ENCODE results near the gene PTPRN2. TPM values are rescaled to one million over a fixed set of nuclear protein-coding genes. Genes with fewer than 3 reads are reported as not detected.

The PTPRN2 gene
- total and polyA plus RNA-seq, 2 donors (not counting 3 experiments of a cell fraction or from before 2014, with no cell fraction given), result 0.62 to 0.88 TPM

GRCh38 chr7:157710396-157710795 lies 877.2 kb downstream of the PTPRN2 start:
- no peaks in the 10 kb centered on the region for H3K36me3 ChIP-seq (ENCODE audit: control insufficient read depth in 2 of 2, extremely low read depth in 1 of 2, insufficient read depth in 2 of 2, low read length in 2 of 2)
- no peak for DNase-seq (ENCODE audit: low read depth, low spot score)
- no peak overlapping the region for H3K9ac ChIP-seq (replicated peaks; ENCODE audit: extremely low read depth, insufficient read depth, low read length)
- H3K4me2 ChIP-seq (ENCODE audit: insufficient read depth, low read length), result no peak overlapping the region
- CTCF ChIA-PET, result no interaction called here
- H3K27ac ChIP-seq (ENCODE audit: insufficient read depth, low read depth, low read length), result no peak overlapping the region
- no peak overlapping the region for H3K4me3 ChIP-seq (replicated peaks in 1 of 3; ENCODE audit: insufficient read depth in 1 of 3, low read depth in 1 of 3, low read length in 3 of 3)
- H3K79me2 ChIP-seq (ENCODE audit: control insufficient read depth, insufficient read depth, low read length), result no peaks in the 10 kb centered on the region
- no TSS peak for BruUV-seq (replicated peaks)
- TF ChIP-seq FOS (IDR thresholded peaks at IDR 0.05; ENCODE audit: borderline replicate concordance, insufficient read depth, low read length), result no peak
- no peak for TF ChIP-seq JUN (IDR thresholded peaks at IDR 0.05; ENCODE audit: borderline replicate concordance, insufficient read depth, insufficient read length, low read depth)
- no peak for TF ChIP-seq POLR2A (IDR thresholded peaks at IDR 0.05; ENCODE audit: low read depth, low read length)
- TF ChIP-seq POLR2AphosphoS5 (IDR thresholded peaks at IDR 0.05; ENCODE audit: insufficient read depth, low read depth, low read length), result no peak
- TF ChIP-seq, protein P1, sequence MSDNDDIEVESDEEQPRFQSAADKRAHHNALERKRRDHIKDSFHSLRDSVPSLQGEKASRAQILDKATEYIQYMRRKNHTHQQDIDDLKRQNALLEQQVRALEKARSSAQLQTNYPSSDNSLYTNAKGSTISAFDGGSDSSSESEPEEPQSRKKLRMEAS (IDR thresholded peaks at IDR 0.05; ENCODE audit: insufficient read depth, insufficient read length), result no peak
- TF ChIP-seq, protein P2, sequence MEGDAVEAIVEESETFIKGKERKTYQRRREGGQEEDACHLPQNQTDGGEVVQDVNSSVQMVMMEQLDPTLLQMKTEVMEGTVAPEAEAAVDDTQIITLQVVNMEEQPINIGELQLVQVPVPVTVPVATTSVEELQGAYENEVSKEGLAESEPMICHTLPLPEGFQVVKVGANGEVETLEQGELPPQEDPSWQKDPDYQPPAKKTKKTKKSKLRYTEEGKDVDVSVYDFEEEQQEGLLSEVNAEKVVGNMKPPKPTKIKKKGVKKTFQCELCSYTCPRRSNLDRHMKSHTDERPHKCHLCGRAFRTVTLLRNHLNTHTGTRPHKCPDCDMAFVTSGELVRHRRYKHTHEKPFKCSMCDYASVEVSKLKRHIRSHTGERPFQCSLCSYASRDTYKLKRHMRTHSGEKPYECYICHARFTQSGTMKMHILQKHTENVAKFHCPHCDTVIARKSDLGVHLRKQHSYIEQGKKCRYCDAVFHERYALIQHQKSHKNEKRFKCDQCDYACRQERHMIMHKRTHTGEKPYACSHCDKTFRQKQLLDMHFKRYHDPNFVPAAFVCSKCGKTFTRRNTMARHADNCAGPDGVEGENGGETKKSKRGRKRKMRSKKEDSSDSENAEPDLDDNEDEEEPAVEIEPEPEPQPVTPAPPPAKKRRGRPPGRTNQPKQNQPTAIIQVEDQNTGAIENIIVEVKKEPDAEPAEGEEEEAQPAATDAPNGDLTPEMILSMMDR (IDR thresholded peaks at IDR 0.05; ENCODE audit: extremely low read depth in 1 of 2, insufficient read depth in 1 of 2, low read depth in 1 of 2, low read length in 2 of 2), result no peak
- no peak for TF ChIP-seq GATA2 (IDR thresholded peaks at IDR 0.05; ENCODE audit: insufficient read depth, insufficient read length, low read depth, low read length)
- TF ChIP-seq MYC (IDR thresholded peaks at IDR 0.05; ENCODE audit: low read depth, low read length), result no peak
- no peak for TF ChIP-seq EZH2 (IDR thresholded peaks at IDR 0.05; ENCODE audit: borderline replicate concordance, low read depth, low read length, severe bottlenecking)
- no peaks in the 10 kb centered on the region for H4K20me1 ChIP-seq (replicated peaks; ENCODE audit: control insufficient read depth, extremely low read depth, insufficient read depth, low read length)
- POLR2A ChIA-PET, result no interaction called here
- intact Hi-C loops (cut with micrococcal nuclease), result no loop called here
- H3K4me1 ChIP-seq (ENCODE audit: control insufficient read depth, extremely low read depth, insufficient read depth, low read length), result no peaks in the 10 kb centered on the region
- no peaks in the 10 kb centered on the region for H3K27me3 ChIP-seq (ENCODE audit: control insufficient read depth in 2 of 2, insufficient read depth in 2 of 2, low read length in 2 of 2)
- H2AFZ ChIP-seq (ENCODE audit: low read depth, low read length), result no peak overlapping the region
- dilution Hi-C loops (cut with MboI; ENCODE audit: extremely low pct_ligation_motif_present, low sequenced_read_pairs), result no loop called here
- H3K9me1 ChIP-seq (replicated peaks; ENCODE audit: control insufficient read depth, extremely low read depth, insufficient read depth, low read length), result no peaks in the 10 kb centered on the region
- FAIRE-seq, result no peak
- no peaks in the 10 kb centered on the region for H3K9me3 ChIP-seq (replicated peaks; ENCODE audit: control insufficient read depth, insufficient read depth, low read length)

Measured in endothelial cell of umbilical vein (primary cell).